ENCODE measurements around the gene SKI. TPM values are rescaled to one million over a fixed set of nuclear protein-coding genes. Genes with fewer than 3 reads are reported as not detected.

SKI gene
- total and polyA plus RNA-seq, 2 of the 8 experiments (the other 6 are each of a cell fraction or from before 2014, with no cell fraction given): 8.3 to 87.6 TPM

DNA sequence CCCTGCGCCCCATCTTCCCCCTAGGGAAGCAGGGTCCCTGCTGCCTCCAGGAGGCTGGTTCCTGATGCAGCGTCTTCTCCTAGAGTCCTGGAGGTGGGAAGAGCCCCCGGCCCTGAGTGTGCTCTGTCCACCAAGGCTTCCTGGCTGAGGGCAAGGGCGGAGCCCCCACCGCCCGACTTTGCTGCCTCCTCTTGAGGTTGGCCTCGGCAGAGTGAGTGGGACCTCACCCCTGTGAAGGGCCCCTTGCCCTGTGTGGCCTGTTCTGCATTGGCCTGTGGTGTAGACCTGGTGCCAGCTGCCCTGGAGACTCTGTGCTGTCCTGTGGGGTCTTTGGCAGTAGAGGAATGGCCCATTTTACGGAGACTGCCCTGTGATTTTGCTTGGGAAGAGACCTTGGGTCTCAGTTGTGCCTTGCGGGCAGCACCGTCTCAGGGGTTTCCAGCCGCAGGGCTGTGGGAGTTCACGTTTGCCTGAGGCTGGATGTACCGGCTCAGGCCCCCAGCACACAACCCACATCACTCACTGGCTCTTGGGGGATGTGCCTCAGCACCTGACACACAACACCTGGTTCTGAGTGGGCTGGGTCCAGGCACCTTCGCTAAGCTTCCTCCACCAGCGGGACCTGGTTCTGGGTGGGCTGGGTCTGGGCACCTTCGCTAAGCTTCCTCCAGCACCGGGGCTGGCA, 73.6 kb downstream of the SKI start:
- no peak for DNase-seq (ENCODE audit: low read depth in 1 of 2, low spot score in 2 of 2)
- peaks cover 36% of the 10 kb centered on the region for H3K79me1 ChIP-seq (ENCODE audit: low read depth, low read length)
- no peak overlapping the region for H3K9ac ChIP-seq (replicated peaks in 1 of 4; ENCODE audit: extremely low read depth in 1 of 4, low read depth in 3 of 4, low read length in 3 of 4)
- H3K23me2 ChIP-seq (ENCODE audit: low read depth, low read length): no peaks in the 10 kb centered on the region
- H3K4me3 ChIP-seq (ENCODE audit: extremely low read depth in 1 of 4, insufficient read depth in 2 of 4, low read depth in 3 of 4, low read length in 4 of 4): no peak overlapping the region
- peaks cover 18 to 54% of the 10 kb centered on the region in 2 experiments for H4K20me1 ChIP-seq (replicated peaks in 1 of 2; ENCODE audit: control insufficient read depth in 1 of 2, insufficient read depth in 2 of 2, low read length in 2 of 2)
- H4K5ac ChIP-seq (ENCODE audit: insufficient read length, low read depth, low read length): no peak overlapping the region
- no peaks in the 10 kb centered on the region for H3K9me3 ChIP-seq (ENCODE audit: insufficient read depth in 2 of 2, low read depth in 1 of 2, low read length in 1 of 2)
- H4K8ac ChIP-seq (ENCODE audit: extremely low read depth, insufficient read depth, low read length): peak overlapping the region; percentile 68; the same call in 1 of the 2 replicates
- no peak overlapping the region for H3K23ac ChIP-seq (ENCODE audit: insufficient read length)
- no peak overlapping the region for H3K56ac ChIP-seq (replicated peaks; ENCODE audit: insufficient read length, low read depth, low read length)
- H3K18ac ChIP-seq (ENCODE audit: extremely low read depth, low read length): no peak overlapping the region; the same call in 1 of the 2 replicates
- no peak overlapping the region for H2BK20ac ChIP-seq (ENCODE audit: low read length)
- no peak overlapping the region for H2BK15ac ChIP-seq (ENCODE audit: low read length)
- H2BK5ac ChIP-seq (ENCODE audit: low read depth, low read length): no peak overlapping the region
- no peak overlapping the region for H2AFZ ChIP-seq (ENCODE audit: low read length)
- ChIA-PET POLR2A (ENCODE audit: partially characterized antibody) (interaction anchor here (1.2 to 2.5 kb wide), 2 partner anchors 14 to 21 kb away, joined by 3 to 5 read pairs; no protein-coding TSS in a partner anchor), CTCF (ENCODE audit: partially characterized antibody) (interaction anchor here (0.9 kb wide), 1 partner anchor 69 kb away, joined by 4 read pairs; no protein-coding TSS in a partner anchor)
- H3K4me1 ChIP-seq (replicated peaks in 1 of 4; ENCODE audit: control insufficient read depth in 3 of 4, insufficient read depth in 4 of 4, low read length in 3 of 4): peaks cover 0 to 3% (median 0%) of the 10 kb centered on the region in 4 experiments; a peak in 3 of 7 replicates
- no peak overlapping the region for H2AK5ac ChIP-seq (ENCODE audit: low read depth, low read length)
- peaks cover 0 to 60% of the 10 kb centered on the region in 2 experiments; a peak in 3 of 4 replicates for H3K79me2 ChIP-seq (ENCODE audit: control insufficient read depth in 1 of 2, insufficient read depth in 2 of 2, low read length in 2 of 2)
- no peak overlapping the region for H2BK12ac ChIP-seq (ENCODE audit: low read depth, low read length)
- peaks cover 0 to 32% (median 14%) of the 10 kb centered on the region in 4 experiments; a peak in 6 of 8 replicates for H3K36me3 ChIP-seq (ENCODE audit: control insufficient read depth in 2 of 4, insufficient read depth in 4 of 4, low read length in 3 of 4)
- H3K4me2 ChIP-seq (ENCODE audit: insufficient read depth in 1 of 2, low read depth in 2 of 2, low read length in 2 of 2): no peak overlapping the region
- H2BK120ac ChIP-seq (replicated peaks; ENCODE audit: low read depth, low read length): no peak overlapping the region
- H3K27ac ChIP-seq (ENCODE audit: low read depth, low read length): 0 out of 2 replicates have a peak overlapping the region, but pooled peaks have one; percentile 33
- no peak for FAIRE-seq
- no peaks in the 10 kb centered on the region for H3K27me3 ChIP-seq (replicated peaks in 1 of 4; ENCODE audit: control insufficient read depth in 3 of 4, extremely low read depth in 1 of 4, insufficient read depth in 3 of 4, low read length in 3 of 4)
- no peak overlapping the region for H3K14ac ChIP-seq (ENCODE audit: insufficient read length)
- no peak overlapping the region for H4K91ac ChIP-seq (replicated peaks; ENCODE audit: insufficient read length, low read length)
- H3K4ac ChIP-seq (replicated peaks; ENCODE audit: insufficient read length, low read depth, low read length): no peak overlapping the region
- 91% methylated on average over 17 of the region's 17 CpGs; no CpG with 5 or more reads in 1 of the 2 experiments for WGBS, 2 experiments (ENCODE audit: extremely low coverage in 1 of 2, insufficient coverage in 1 of 2, insufficient read length in 1 of 2, insufficient replicate concordance in 2 of 2, low coverage in 1 of 2, low lambda C conversion rate in 2 of 2, missing lambda C conversion rate in 1 of 2)
- no peak for TF ChIP-seq SRF (IDR thresholded peaks at IDR 0.05; ENCODE audit: low read depth, low read length)
- no peak for TF ChIP-seq USF2 (IDR thresholded peaks at IDR 0.05; ENCODE audit: low read length)
- no peak for TF ChIP-seq RFX5 (IDR thresholded peaks at IDR 0.05; ENCODE audit: borderline replicate concordance, low read depth, low read length)
- TF ChIP-seq POLR2AphosphoS5 (IDR thresholded peaks at IDR 0.05; ENCODE audit: low read depth, low read length): no peak
- no peak for TF ChIP-seq BCL11A (IDR thresholded peaks at IDR 0.05; ENCODE audit: low read depth in 2 of 2, low read length in 2 of 2)
- no peak for TF ChIP-seq EGR1 (IDR thresholded peaks at IDR 0.05; ENCODE audit: borderline replicate concordance, low read depth, low read length)
- TF ChIP-seq KDM4A (IDR thresholded peaks at IDR 0.05; ENCODE audit: low read depth, low read length, severe bottlenecking): no peak
- no peak for TF ChIP-seq BRCA1 (IDR thresholded peaks at IDR 0.05; ENCODE audit: low read depth, low read length)
- TF ChIP-seq, protein P1, sequence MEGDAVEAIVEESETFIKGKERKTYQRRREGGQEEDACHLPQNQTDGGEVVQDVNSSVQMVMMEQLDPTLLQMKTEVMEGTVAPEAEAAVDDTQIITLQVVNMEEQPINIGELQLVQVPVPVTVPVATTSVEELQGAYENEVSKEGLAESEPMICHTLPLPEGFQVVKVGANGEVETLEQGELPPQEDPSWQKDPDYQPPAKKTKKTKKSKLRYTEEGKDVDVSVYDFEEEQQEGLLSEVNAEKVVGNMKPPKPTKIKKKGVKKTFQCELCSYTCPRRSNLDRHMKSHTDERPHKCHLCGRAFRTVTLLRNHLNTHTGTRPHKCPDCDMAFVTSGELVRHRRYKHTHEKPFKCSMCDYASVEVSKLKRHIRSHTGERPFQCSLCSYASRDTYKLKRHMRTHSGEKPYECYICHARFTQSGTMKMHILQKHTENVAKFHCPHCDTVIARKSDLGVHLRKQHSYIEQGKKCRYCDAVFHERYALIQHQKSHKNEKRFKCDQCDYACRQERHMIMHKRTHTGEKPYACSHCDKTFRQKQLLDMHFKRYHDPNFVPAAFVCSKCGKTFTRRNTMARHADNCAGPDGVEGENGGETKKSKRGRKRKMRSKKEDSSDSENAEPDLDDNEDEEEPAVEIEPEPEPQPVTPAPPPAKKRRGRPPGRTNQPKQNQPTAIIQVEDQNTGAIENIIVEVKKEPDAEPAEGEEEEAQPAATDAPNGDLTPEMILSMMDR (IDR thresholded peaks at IDR 0.05; ENCODE audit: control extremely low read depth in 1 of 3, insufficient read depth in 1 of 3, low read depth in 1 of 3, low read length in 3 of 3): no peak

All from H1 (cell line).